ENCODE data around the gene LCE3E.

- TF ChIP-seq REST (IDR thresholded peaks at IDR 0.05; ENCODE audit: low read depth) (no peak), CTCF (IDR thresholded peaks at IDR 0.05 in 2 of 3, conservative IDR thresholded peaks at IDR 0.05 in 1 of 3; ENCODE audit: borderline replicate concordance in 1 of 3, insufficient read depth in 1 of 3, low read depth in 2 of 3, low read length in 2 of 3) (no peak), ELF1 (IDR thresholded peaks at IDR 0.05; ENCODE audit: borderline replicate concordance, low read depth) (no peak), YY1 (IDR thresholded peaks at IDR 0.05; ENCODE audit: extremely low read depth, insufficient replicate concordance, low read depth, low read length) (no peak), ZNF274 (IDR thresholded peaks at IDR 0.05; ENCODE audit: low read depth, low read length) (no peak), POLR2A (IDR thresholded peaks at IDR 0.05; ENCODE audit: borderline replicate concordance, extremely low read depth, insufficient read depth, insufficient read length) (no peak), EZH2phosphoT487 (IDR thresholded peaks at IDR 0.05; ENCODE audit: borderline replicate concordance) (no peak), MAX (IDR thresholded peaks at IDR 0.05) (no peak)
These were observed 905 bp downstream of the LCE3E start for GRCh38 chr1:152565535-152566215.

Data from HCT116 (cell line).